Smooth muscle cell (in vitro differentiated cells): Measurements from ENCODE around the gene KLHL18. TPM values are rescaled to one million over a fixed set of nuclear protein-coding genes. Genes with fewer than 3 reads are reported as not detected.
"Not testable (repeated sequence)": the region's sequence is repeated elsewhere in the genome, so short reads cannot be mapped to it uniquely, and the experiment has no call there.

Experiments used
- DNase-seq: peaks from one replicate; lab custom pipeline; 2025; ENCODE audit not compliant: unreplicated experiment; lab: John Stamatoyannopoulos, UW
- H2AFZ ChIP-seq: fragments of 200-600 bp; sonication (generic); 2 replicates; pipeline ENCODE4 v1.6.0; 2016; ENCODE audit warnings: antibody characterized with exemption, low read depth, mild to moderate bottlenecking
- H3F3A ChIP-seq: fragments of 200-600 bp; sonication (generic); 2 replicates; pipeline ENCODE4 v1.6.0; 2017; ENCODE audit warnings: antibody characterized with exemption, low read depth
- H3K27ac ChIP-seq: fragments of 200-600 bp; sonication (generic); 2 replicates; pipeline ENCODE4 v1.5.1; 2016; ENCODE audit warnings: low read depth, mild to moderate bottlenecking
- H3K27me3 ChIP-seq: fragments of 200-600 bp; sonication (generic); 2 replicates; pipeline ENCODE4 v1.6.1; 2016; ENCODE audit warnings: low read depth, mild to moderate bottlenecking
- H3K36me3 ChIP-seq: fragments of 200-600 bp; sonication (generic); 2 replicates; pipeline ENCODE4 v1.5.1; 2016; ENCODE audit warnings: low read depth
- H3K4me1 ChIP-seq: fragments of 200-600 bp; sonication (generic); 2 replicates; pipeline ENCODE4 v1.5.1; 2016; ENCODE audit warnings: low read depth
- H3K4me2 ChIP-seq: fragments of 200-600 bp; sonication (generic); 2 replicates; pipeline ENCODE4 v1.6.0; 2016; ENCODE audit warnings: mild to moderate bottlenecking
- H3K4me3 ChIP-seq: fragments of 200-600 bp; sonication (generic); 2 replicates; pipeline ENCODE4 v1.5.1; 2016; ENCODE audit warnings: mild to moderate bottlenecking
- H3K79me2 ChIP-seq: fragments of 200-600 bp; sonication (generic); 2 replicates; pipeline ENCODE4 v1.6.0; 2016; ENCODE audit warnings: low read depth, mild to moderate bottlenecking
- H3K9ac ChIP-seq: fragments of 200-600 bp; sonication (generic); 2 replicates; pipeline ENCODE4 v1.6.0; 2016; ENCODE audit warnings: low read depth
- H3K9me3 ChIP-seq: fragments of 200-600 bp; sonication (generic); replicated peaks from 2 replicates; pipeline ENCODE4 v1.5.1; 2016; ENCODE audit warnings: low read depth
- H4K20me1 ChIP-seq: fragments of 200-600 bp; sonication (generic); 2 replicates; pipeline ENCODE4 v1.6.0; 2016; ENCODE audit warnings: low read depth
- WGBS: methylation state at CpG from one replicate; pipeline ENCODE4 v1.1.7; 2016; ENCODE audit warnings: low lambda C conversion rate; 5-methylcytosine and 5-hydroxymethylcytosine counted together
- polyA plus RNA-seq: library from polyadenylated mRNA; unstranded; fragments of >200 nt; fragmentation: Nextera tagmentation; extraction: Ambion mirVana; gene quantifications from 2 replicates; pipeline ENCODE4 v1.2.1, GENCODE V29; 2016
- total RNA-seq: library from RNA; depleted of rRNA; stranded (reverse); fragments of >200 nt; gene quantifications from 2 replicates; pipeline ENCODE4 v1.2.3, GENCODE V29; 2014
- TF ChIP-seq, protein P1 (sequence below): fragments of 200-600 bp; sonication (generic); IDR thresholded peaks from 2 replicates; pipeline ENCODE4 v1.5.1; 2017; ENCODE audit warnings: borderline replicate concordance, mild to moderate bottlenecking, antibody characterized with exemption; ENCODE audit not compliant: insufficient read depth, poor library complexity, severe bottlenecking

KLHL18 gene
- total and polyA plus RNA-seq, 2 experiments from 2014 or later: 17.6 to 17.8 TPM

DNA sequence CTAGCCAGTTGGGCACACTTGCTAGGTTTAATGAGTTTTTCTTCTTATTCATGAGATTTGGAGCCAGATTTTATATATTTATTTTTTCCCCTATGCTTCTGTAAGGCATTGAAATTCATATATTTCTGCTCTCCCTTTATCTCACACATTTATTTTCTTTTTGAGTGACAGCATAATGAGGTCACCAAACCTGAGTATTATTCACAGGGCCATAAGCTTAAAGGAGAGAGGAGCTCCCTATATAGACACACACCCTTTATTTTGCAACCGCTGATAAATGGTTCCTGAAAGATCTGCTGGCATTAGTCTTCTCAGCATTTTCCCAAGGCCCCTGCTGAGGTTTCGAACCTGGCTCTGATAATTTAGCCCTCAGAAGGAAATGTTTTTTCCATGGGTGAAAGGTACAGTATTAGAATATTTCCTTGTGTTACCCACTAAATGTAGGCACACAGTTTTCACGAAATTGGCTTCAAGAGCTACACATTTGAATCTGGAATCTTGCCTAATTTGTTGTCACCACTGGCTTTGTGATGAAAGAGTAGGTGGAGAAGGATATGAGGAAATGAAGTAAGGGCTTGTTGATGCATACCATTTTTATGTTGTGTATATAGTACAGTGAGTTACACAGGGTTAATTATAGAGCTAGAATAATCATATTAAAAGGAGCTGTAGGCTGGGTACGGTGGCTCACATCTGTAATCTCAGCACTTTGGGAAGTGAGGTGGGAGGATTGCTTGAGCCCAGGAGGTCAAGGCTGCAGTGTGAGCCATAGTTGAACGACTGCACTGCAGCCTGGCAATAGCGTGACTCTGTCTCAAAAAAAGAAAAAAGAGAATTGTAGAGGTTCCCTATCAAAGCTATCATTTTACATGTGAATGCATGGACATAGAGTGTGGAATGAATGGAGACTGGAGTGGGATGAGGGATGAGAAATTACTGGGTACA, 6.5 kb downstream of the KLHL18 start:
- Histone ChIP-seq H3K27ac (peak overlapping the region; percentile 46), H3K79me2 (peaks cover 69% of the 10 kb centered on the region), H2AFZ (no peak overlapping the region), H3K4me3 (no peak overlapping the region), H3F3A (no peaks in the 10 kb centered on the region), H3K9me3 (no peaks in the 10 kb centered on the region), H3K4me2 (no peak overlapping the region), H3K4me1 (no peaks in the 10 kb centered on the region), H3K9ac (no peak overlapping the region), H3K27me3 (no peaks in the 10 kb centered on the region), H4K20me1 (peaks cover 56% of the 10 kb centered on the region), H3K36me3 (no peaks in the 10 kb centered on the region)
- no peak for DNase-seq
- 74% methylated on average over 6 of the region's 6 CpGs for WGBS
- TF ChIP-seq, protein P1, sequence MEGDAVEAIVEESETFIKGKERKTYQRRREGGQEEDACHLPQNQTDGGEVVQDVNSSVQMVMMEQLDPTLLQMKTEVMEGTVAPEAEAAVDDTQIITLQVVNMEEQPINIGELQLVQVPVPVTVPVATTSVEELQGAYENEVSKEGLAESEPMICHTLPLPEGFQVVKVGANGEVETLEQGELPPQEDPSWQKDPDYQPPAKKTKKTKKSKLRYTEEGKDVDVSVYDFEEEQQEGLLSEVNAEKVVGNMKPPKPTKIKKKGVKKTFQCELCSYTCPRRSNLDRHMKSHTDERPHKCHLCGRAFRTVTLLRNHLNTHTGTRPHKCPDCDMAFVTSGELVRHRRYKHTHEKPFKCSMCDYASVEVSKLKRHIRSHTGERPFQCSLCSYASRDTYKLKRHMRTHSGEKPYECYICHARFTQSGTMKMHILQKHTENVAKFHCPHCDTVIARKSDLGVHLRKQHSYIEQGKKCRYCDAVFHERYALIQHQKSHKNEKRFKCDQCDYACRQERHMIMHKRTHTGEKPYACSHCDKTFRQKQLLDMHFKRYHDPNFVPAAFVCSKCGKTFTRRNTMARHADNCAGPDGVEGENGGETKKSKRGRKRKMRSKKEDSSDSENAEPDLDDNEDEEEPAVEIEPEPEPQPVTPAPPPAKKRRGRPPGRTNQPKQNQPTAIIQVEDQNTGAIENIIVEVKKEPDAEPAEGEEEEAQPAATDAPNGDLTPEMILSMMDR: no peak

DNA sequence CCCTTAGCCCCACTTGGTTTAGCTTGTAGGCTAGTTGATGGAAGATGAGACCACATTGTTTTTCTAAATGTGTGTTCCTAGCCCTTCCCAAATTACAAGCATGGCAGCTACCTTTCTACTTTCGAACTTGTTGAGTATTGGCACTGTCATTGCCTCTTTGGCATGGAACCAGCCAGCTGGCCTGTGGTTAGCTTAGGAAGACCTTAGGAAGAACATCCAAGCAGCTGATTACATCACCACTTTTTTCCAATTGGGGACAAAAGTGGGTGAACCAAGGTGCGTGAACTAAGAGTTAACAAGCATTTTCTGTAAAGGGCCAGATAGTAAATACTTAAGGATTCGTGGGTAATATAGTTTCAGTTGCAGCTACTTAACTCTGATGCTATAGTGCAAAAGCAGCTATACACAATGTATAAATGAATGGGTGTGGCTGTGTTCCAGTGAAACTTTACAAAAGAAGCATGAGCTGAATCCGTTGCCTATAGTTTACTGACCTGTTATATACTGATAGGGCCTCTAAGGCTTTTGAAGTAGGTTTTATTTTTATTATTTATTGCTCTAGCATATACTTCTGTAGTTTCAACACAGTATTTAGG, 8.5 kb downstream of the KLHL18 start:
- no peaks in the 10 kb centered on the region for H3F3A ChIP-seq
- no peaks in the 10 kb centered on the region for H3K36me3 ChIP-seq
- H2AFZ ChIP-seq: no peak overlapping the region
- DNase-seq: no peak
- 95% methylated on average over 4 of the region's 4 CpGs for WGBS
- TF ChIP-seq, protein P1: no peak
- no peaks in the 10 kb centered on the region for H3K9me3 ChIP-seq
- H3K79me2 ChIP-seq: peaks cover 60% of the 10 kb centered on the region
- no peak overlapping the region for H3K9ac ChIP-seq
- peaks cover 76% of the 10 kb centered on the region for H4K20me1 ChIP-seq
- H3K4me3 ChIP-seq: no peak overlapping the region
- H3K27ac ChIP-seq: no peak overlapping the region
- no peak overlapping the region for H3K4me2 ChIP-seq
- H3K4me1 ChIP-seq: no peaks in the 10 kb centered on the region
- H3K27me3 ChIP-seq: no peaks in the 10 kb centered on the region

DNA sequence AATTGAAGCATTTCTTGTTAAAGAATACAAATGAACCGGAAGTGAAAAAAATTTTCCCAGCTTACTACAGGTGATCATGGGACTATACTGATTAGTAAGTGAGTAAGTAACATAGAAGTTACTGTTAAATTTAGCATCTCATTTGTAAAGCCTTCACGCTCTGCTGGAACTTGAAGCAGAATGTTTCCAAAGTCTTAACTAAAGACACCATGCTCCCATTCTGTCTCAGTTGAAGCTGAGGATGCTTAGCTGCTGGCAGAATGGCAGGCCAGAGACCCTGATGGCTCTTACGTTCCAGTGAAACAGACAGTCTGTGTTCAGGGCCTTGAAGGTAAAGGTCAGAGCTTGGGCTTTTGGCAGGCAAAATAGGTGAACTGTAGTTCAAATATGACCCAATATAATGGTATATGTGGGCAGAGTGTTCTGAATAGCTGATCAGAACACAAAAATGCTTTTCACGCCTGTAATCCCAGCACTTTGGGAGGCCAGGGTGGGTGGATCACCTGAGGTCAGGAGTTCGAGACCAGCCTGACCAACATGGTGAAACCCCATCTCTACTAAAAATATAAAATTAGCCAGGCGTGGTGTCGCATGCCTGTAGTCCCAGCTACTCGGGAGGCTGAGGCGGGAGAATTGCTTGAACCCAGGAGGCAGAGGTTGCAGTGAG, 9.1 kb downstream of the KLHL18 start:
- H3F3A ChIP-seq, H3K36me3 ChIP-seq, H2AFZ ChIP-seq, H3K27me3 ChIP-seq, H3K4me3 ChIP-seq, H3K4me2 ChIP-seq, H3K4me1 ChIP-seq, H3K9me3 ChIP-seq, DNase-seq, H3K9ac ChIP-seq, H3K27ac ChIP-seq: not testable (repeated sequence)
- Histone ChIP-seq H4K20me1 (peaks cover 76% of the 10 kb centered on the region), H3K79me2 (peaks cover 54% of the 10 kb centered on the region)
- WGBS: 98% methylated on average over 9 of the region's 9 CpGs

DNA sequence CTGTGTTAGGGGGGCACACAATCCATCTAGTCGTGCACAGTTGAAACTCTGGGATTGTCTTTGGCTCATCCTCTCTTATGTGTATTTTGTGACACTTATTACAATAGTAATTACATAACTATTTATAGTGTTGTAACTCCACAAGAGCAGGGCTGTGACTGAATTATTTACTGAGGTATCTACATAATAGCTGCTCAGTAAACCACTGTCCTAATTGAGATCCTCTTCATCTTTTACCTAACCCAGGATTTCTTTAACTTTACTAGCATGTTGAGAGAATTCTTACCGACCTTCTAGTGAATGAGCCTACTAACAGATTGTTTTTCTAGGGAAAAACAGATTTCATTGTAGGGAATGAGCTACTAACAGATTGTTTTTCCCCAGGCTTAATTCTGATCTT, 11.1 kb downstream of the KLHL18 start:
- Histone ChIP-seq H3K79me2 (peaks cover 48% of the 10 kb centered on the region), H3K27me3 (no peaks in the 10 kb centered on the region), H3K4me3 (no peak overlapping the region), H3K27ac (no peak overlapping the region), H3F3A (no peaks in the 10 kb centered on the region), H2AFZ (no peak overlapping the region), H3K9ac (no peak overlapping the region), H4K20me1 (peaks cover 75% of the 10 kb centered on the region), H3K4me1 (no peaks in the 10 kb centered on the region), H3K36me3 (no peaks in the 10 kb centered on the region), H3K9me3 (no peaks in the 10 kb centered on the region), H3K4me2 (no peak overlapping the region)
- WGBS: 89% methylated on average over 2 of the region's 2 CpGs
- TF ChIP-seq, protein P1: no peak
- DNase-seq: no peak
